GM23248 (cell line): ENCODE data around the gene GABRG3. TPM values are rescaled to one million over a fixed set of nuclear protein-coding genes. Genes with fewer than 3 reads are reported as not detected.

Experiments
- DNase-seq: peaks from one replicate; pipeline ENCODE4 v3.0.0-alpha.2; 2015
- H2AFZ ChIP-seq: fragments of 200-600 bp; sonication (generic); 2 replicates; pipeline ENCODE4 v1.6.1; 2016; ENCODE audit warnings: antibody characterized with exemption
- H3F3A ChIP-seq: fragments of 200-600 bp; sonication (generic); 2 replicates; pipeline ENCODE4 v1.6.1; 2016; ENCODE audit warnings: mild to moderate bottlenecking, antibody characterized with exemption, mixed run types; ENCODE audit not compliant: insufficient read depth
- H3K27ac ChIP-seq: fragments of 200-600 bp; sonication (generic); 2 replicates; pipeline ENCODE4 v1.5.1; 2016; ENCODE audit warnings: mild to moderate bottlenecking
- H3K27me3 ChIP-seq: fragments of 200-600 bp; sonication (generic); replicated peaks from 2 replicates; pipeline ENCODE4 v1.6.1; 2016; ENCODE audit warnings: mild to moderate bottlenecking; ENCODE audit not compliant: insufficient read depth
- H3K36me3 ChIP-seq: fragments of 200-600 bp; sonication (generic); 2 replicates; pipeline ENCODE4 v1.6.1; 2016; ENCODE audit warnings: low read depth, mild to moderate bottlenecking
- H3K4me1 ChIP-seq: fragments of 200-600 bp; sonication (generic); 2 replicates; pipeline ENCODE4 v1.6.1; 2016; ENCODE audit warnings: mild to moderate bottlenecking; ENCODE audit not compliant: insufficient read depth
- H3K4me2 ChIP-seq: fragments of 200-600 bp; sonication (generic); one replicate; pipeline ENCODE4 v1.6.1; 2016; ENCODE audit warnings: mild to moderate bottlenecking; ENCODE audit not compliant: unreplicated experiment
- H3K4me3 ChIP-seq: fragments of 200-600 bp; sonication (generic); 2 replicates; pipeline ENCODE4 v1.5.1; 2016; ENCODE audit warnings: mild to moderate bottlenecking
- H3K79me2 ChIP-seq: fragments of 200-600 bp; sonication (generic); 2 replicates; pipeline ENCODE4 v1.6.1; 2016; ENCODE audit warnings: mild to moderate bottlenecking; ENCODE audit not compliant: insufficient read depth
- H3K9ac ChIP-seq: fragments of 200-600 bp; sonication (generic); 2 replicates; pipeline ENCODE4 v1.6.1; 2016; ENCODE audit warnings: mild to moderate bottlenecking
- H3K9me2 ChIP-seq: fragments of 200-600 bp; sonication (generic); 2 replicates; pipeline ENCODE4 v1.6.1; 2016; ENCODE audit warnings: mixed run types, mild to moderate bottlenecking, moderate library complexity; ENCODE audit not compliant: insufficient read depth
- H3K9me3 ChIP-seq: fragments of 200-600 bp; sonication (generic); one replicate; pipeline ENCODE4 v1.6.1; 2017; ENCODE audit warnings: low read depth
- H4K20me1 ChIP-seq: fragments of 200-600 bp; sonication (generic); 2 replicates; pipeline ENCODE4 v1.6.0; 2016; ENCODE audit not compliant: insufficient read depth
- EZH2 ChIP-seq: fragments of 200-600 bp; sonication (generic); IDR thresholded peaks from 2 replicates; pipeline ENCODE4 v1.6.1; 2018; ENCODE audit warnings: antibody characterized with exemption, mild to moderate bottlenecking; ENCODE audit not compliant: insufficient read depth, poor library complexity, severe bottlenecking
- EZH2phosphoT487 ChIP-seq: fragments of 200-600 bp; sonication (generic); IDR thresholded peaks from 2 replicates; pipeline ENCODE4 v1.6.1; 2018; ENCODE audit warnings: antibody characterized with exemption, moderate library complexity, mild to moderate bottlenecking, low read depth; ENCODE audit not compliant: insufficient read depth
- WGBS, 2 experiments: methylation state at CpG; one replicate each; pipeline ENCODE4 v1.1.6; 2015 to 2017; ENCODE audit warnings: low lambda C conversion rate in 2 of 2, low coverage in 1 of 2; ENCODE audit errors: missing lambda C conversion rate in 2 of 2; 5-methylcytosine and 5-hydroxymethylcytosine counted together
- in situ Hi-C: fragments of 300-500 bp; cut with MboI; formaldehyde crosslinking; loops from 2 replicates; pipeline ENCODE4 v1.15.0; 2020
- polyA plus RNA-seq: library from polyadenylated mRNA; unstranded; fragments of >200 nt; fragmentation: Nextera tagmentation; extraction: Ambion mirVana; gene quantifications from 2 replicates; pipeline ENCODE4 v1.2.1, GENCODE V29; 2016
- total RNA-seq: library from RNA; depleted of rRNA; stranded (reverse); fragments of >200 nt; shearing (Covaris generic); gene quantifications from 2 replicates; pipeline ENCODE4 v1.2.3, GENCODE V29; 2014

Gene GABRG3
- total and polyA plus RNA-seq, 2 experiments from 2014 or later, result not detected

GRCh38 chr15:27231811-27232210 lies 260.8 kb downstream of the GABRG3 start:
- TF ChIP-seq EZH2 (no peak), EZH2phosphoT487 (no peak)
- H3F3A ChIP-seq, result no peaks in the 10 kb centered on the region
- peaks cover 6% of the 10 kb centered on the region for H3K4me1 ChIP-seq
- no peaks in the 10 kb centered on the region for H3K9me2 ChIP-seq
- H3K4me3 ChIP-seq, result no peak overlapping the region
- in situ Hi-C loops, result no loop called here
- no peaks in the 10 kb centered on the region for H4K20me1 ChIP-seq
- H3K79me2 ChIP-seq, result no peaks in the 10 kb centered on the region
- H3K27ac ChIP-seq, result no peak overlapping the region
- H2AFZ ChIP-seq, result no peak overlapping the region
- no peak for DNase-seq
- no peaks in the 10 kb centered on the region for H3K9me3 ChIP-seq
- H3K27me3 ChIP-seq, result no peaks in the 10 kb centered on the region
- WGBS, 2 experiments, result 19 to 27% methylated on average over 2 of the region's 2 CpGs
- no peak overlapping the region for H3K4me2 ChIP-seq
- H3K9ac ChIP-seq, result no peak overlapping the region
- H3K36me3 ChIP-seq, result no peaks in the 10 kb centered on the region

GRCh38 chr15:27232876-27233275 lies 261.9 kb downstream of the GABRG3 start:
- no peak overlapping the region for H3K4me2 ChIP-seq
- no peaks in the 10 kb centered on the region for H3K27me3 ChIP-seq
- WGBS, 2 experiments, result 37 to 40% methylated on average over 4 of the region's 4 CpGs
- H3K4me3 ChIP-seq, result no peak overlapping the region
- H3K4me1 ChIP-seq, result peaks cover 6% of the 10 kb centered on the region
- H4K20me1 ChIP-seq, result no peaks in the 10 kb centered on the region
- no peak for DNase-seq
- no peaks in the 10 kb centered on the region for H3F3A ChIP-seq
- H3K27ac ChIP-seq, result no peak overlapping the region
- no peaks in the 10 kb centered on the region for H3K9me3 ChIP-seq
- no peaks in the 10 kb centered on the region for H3K79me2 ChIP-seq
- TF ChIP-seq EZH2 (no peak), EZH2phosphoT487 (no peak)
- no peak overlapping the region for H2AFZ ChIP-seq
- H3K9me2 ChIP-seq, result no peaks in the 10 kb centered on the region
- in situ Hi-C loops, result no loop called here
- no peak overlapping the region for H3K9ac ChIP-seq
- no peaks in the 10 kb centered on the region for H3K36me3 ChIP-seq

- Histone ChIP-seq H3K79me2 (no peaks in the 10 kb centered on the region), H3K36me3 (no peaks in the 10 kb centered on the region), H3K4me3 (no peak overlapping the region), H3K4me1 (peaks cover 6% of the 10 kb centered on the region), H3K27me3 (no peaks in the 10 kb centered on the region), H4K20me1 (no peaks in the 10 kb centered on the region), H3K9me2 (no peaks in the 10 kb centered on the region), H3K27ac (no peak overlapping the region), H3K9me3 (no peaks in the 10 kb centered on the region), H3K9ac (no peak overlapping the region), H3F3A (no peaks in the 10 kb centered on the region), H2AFZ (no peak overlapping the region), H3K4me2 (no peak overlapping the region)
- no peak for TF ChIP-seq EZH2phosphoT487
- TF ChIP-seq EZH2, result no peak
- DNase-seq, result no peak
- WGBS, 2 experiments, result 77 to 80% methylated on average over 4 of the region's 4 CpGs
- in situ Hi-C loops, result no loop called here
Measured at GRCh38 chr15:27234593-27234992, 263.6 kb downstream of the GABRG3 start.

GRCh38 chr15:27235161-27235560 lies 264.2 kb downstream of the GABRG3 start:
- Histone ChIP-seq H2AFZ (no peak overlapping the region), H3K9me3 (no peaks in the 10 kb centered on the region), H3K4me2 (no peak overlapping the region), H4K20me1 (no peaks in the 10 kb centered on the region), H3K4me3 (no peak overlapping the region), H3K9ac (no peak overlapping the region), H3K27ac (no peak overlapping the region), H3K9me2 (no peaks in the 10 kb centered on the region), H3K4me1 (peaks cover 6% of the 10 kb centered on the region), H3K79me2 (no peaks in the 10 kb centered on the region), H3K36me3 (no peaks in the 10 kb centered on the region), H3K27me3 (no peaks in the 10 kb centered on the region), H3F3A (no peaks in the 10 kb centered on the region)
- in situ Hi-C loops, result no loop called here
- 47 to 48% methylated on average over 4 of the region's 4 CpGs for WGBS, 2 experiments
- TF ChIP-seq EZH2 (no peak), EZH2phosphoT487 (no peak)
- no peak for DNase-seq

- Histone ChIP-seq H3K36me3 (no peaks in the 10 kb centered on the region), H3K4me3 (no peak overlapping the region), H3K9me2 (no peaks in the 10 kb centered on the region), H3K79me2 (no peaks in the 10 kb centered on the region), H3F3A (no peaks in the 10 kb centered on the region), H3K27me3 (no peaks in the 10 kb centered on the region), H3K9me3 (no peaks in the 10 kb centered on the region), H3K4me1 (peaks cover 6% of the 10 kb centered on the region), H3K27ac (no peak overlapping the region), H4K20me1 (no peaks in the 10 kb centered on the region), H3K4me2 (no peak overlapping the region), H3K9ac (no peak overlapping the region), H2AFZ (no peak overlapping the region)
- in situ Hi-C loops, result no loop called here
- TF ChIP-seq EZH2 (no peak), EZH2phosphoT487 (no peak)
- peak; percentile 40 for DNase-seq
- 0 to 3% methylated on average over 2 of the region's 2 CpGs for WGBS, 2 experiments
Measured at GRCh38 chr15:27235681-27236080, 264.7 kb downstream of the GABRG3 start.
